Activated naive CD4-positive, alpha-beta T cell treated with anti-CD3 and anti-CD28 coated beads for 36 hours (primary cell): ENCODE measurements around the gene MCM5. TPM values are rescaled to one million over a fixed set of nuclear protein-coding genes. Genes with fewer than 3 reads are reported as not detected.

Experiments
- CTCF ChIA-PET: fragments of 350-600 bp; sonication (Branson Sonifier 250); formaldehyde crosslinking; loops from one replicate; lab custom pipeline; 2021; ENCODE audit warnings: antibody characterized with exemption; lab: Charles Lee
- DNase-seq: peaks from one replicate; pipeline ENCODE4 v3.0.0-alpha.2; 2020
- H3K27ac Mint-ChIP-seq: one replicate; pipeline ENCODE4 v1.8.0; 2021; ENCODE audit warnings: mild to moderate bottlenecking, mixed read lengths
- H3K27me3 Mint-ChIP-seq: one replicate; pipeline ENCODE4 v1.8.0; 2021; ENCODE audit warnings: low read depth, mixed read lengths
- H3K36me3 Mint-ChIP-seq: one replicate; pipeline ENCODE4 v1.8.0; 2021; ENCODE audit warnings: low read depth, mixed read lengths
- H3K4me1 Mint-ChIP-seq: one replicate; pipeline ENCODE4 v1.8.0; 2021; ENCODE audit warnings: low read depth, mixed read lengths
- H3K4me3 Mint-ChIP-seq: one replicate; pipeline ENCODE4 v1.8.0; 2021; ENCODE audit warnings: mild to moderate bottlenecking, moderate library complexity, mixed read lengths
- H3K9me3 Mint-ChIP-seq: one replicate; pipeline ENCODE4 v1.8.0; 2021; ENCODE audit warnings: mixed read lengths
- intact Hi-C: fragments of 100-400 bp; cut with micrococcal nuclease; formaldehyde crosslinking; loops from one replicate; pipeline ENCODE4 v1.15.1; 2023
- total RNA-seq, 2 experiments: library from RNA; stranded (reverse); gene quantifications; one replicate each; pipeline ENCODE4 v1.2.3, GENCODE V29; 2021

MCM5 gene
- total RNA-seq, 2 experiments from 2014 or later: 293 to 301 TPM

DNA sequence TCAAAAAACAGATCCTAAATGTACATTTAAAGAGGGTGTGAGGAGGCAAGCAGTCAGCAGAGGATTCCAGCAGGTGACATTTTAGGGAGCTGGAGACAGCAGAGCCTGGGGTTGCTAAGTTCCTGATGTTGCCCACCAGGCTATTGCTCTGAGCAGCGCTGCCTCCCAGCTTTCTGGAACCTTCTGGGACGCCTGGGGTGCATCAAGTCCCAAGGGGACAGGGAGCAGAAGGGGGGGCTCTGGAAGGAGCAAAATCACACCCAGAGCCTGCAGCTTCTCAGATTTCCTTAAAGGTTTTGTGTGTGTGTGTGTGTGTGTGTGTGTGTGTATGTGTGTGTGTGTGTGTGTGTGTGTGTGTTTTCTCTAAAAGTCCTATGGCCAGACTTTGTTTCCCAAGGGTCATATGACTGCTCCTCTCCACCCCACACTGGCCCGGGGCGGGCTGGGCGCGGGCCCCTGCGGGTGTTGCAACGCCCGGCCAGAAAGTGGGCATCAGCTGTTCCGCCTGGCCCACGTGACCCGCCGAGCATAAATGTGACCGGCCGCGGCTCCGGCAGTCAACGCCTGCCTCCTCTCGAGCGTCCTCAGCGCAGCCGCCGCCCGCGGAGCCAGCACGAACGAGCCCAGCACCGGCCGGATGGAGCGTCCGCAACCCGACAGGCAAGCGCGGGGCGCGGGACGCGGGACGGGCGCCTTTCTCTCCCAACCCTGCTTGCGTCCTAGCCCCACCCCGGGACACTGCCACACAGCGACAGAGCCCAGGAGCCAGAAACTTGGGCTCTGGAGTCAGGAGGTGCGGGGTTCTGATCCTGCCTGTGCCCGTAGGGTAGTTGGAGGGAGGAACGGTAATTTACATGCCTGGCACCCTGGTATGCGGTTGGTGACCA is 19.2 kb upstream of the MCM5 start, which contains the start of gene HMOX1:
HMOX1 (plus strand) TSS at position 560 of the 887 bp plus-strand sequence; CDS start at position 638, 78 bp downstream.
- peak; percentile 64 for DNase-seq
- Mint-ChIP-seq H3K4me1 (peaks cover 18% of the 10 kb centered on the region), H3K36me3 (no peaks in the 10 kb centered on the region), H3K27ac (no peak within 1 kb of the TSS), H3K9me3 (no peaks in the 10 kb centered on the region), H3K4me3 (no peak within 1 kb of the TSS), H3K27me3 (peaks cover 38% of the 10 kb centered on the region)
- intact Hi-C loops: no loop called here
- CTCF ChIA-PET: interaction anchor here (0.9 kb wide), 1 partner anchor 18 kb away, joined by 3 read pairs; no protein-coding TSS in a partner anchor

- Mint-ChIP-seq H3K4me3 (no peak overlapping the region), H3K27me3 (peaks cover 38% of the 10 kb centered on the region), H3K27ac (no peak overlapping the region), H3K36me3 (no peaks in the 10 kb centered on the region), H3K4me1 (peaks cover 18% of the 10 kb centered on the region), H3K9me3 (no peaks in the 10 kb centered on the region)
- intact Hi-C loops: no loop called here
- DNase-seq: no peak
- CTCF ChIA-PET: interaction anchor here (0.9 kb wide), 1 partner anchor 19 kb away, joined by 3 read pairs; no protein-coding TSS in a partner anchor
Measured at GRCh38 chr22:35381424-35382009, 18.4 kb upstream of the MCM5 start.

- no peak for DNase-seq
- Mint-ChIP-seq H3K9me3 (no peaks in the 10 kb centered on the region), H3K27me3 (peaks cover 38% of the 10 kb centered on the region)
Measured at GRCh38 chr22:35383679-35384071, 16.3 kb upstream of the MCM5 start.

DNA sequence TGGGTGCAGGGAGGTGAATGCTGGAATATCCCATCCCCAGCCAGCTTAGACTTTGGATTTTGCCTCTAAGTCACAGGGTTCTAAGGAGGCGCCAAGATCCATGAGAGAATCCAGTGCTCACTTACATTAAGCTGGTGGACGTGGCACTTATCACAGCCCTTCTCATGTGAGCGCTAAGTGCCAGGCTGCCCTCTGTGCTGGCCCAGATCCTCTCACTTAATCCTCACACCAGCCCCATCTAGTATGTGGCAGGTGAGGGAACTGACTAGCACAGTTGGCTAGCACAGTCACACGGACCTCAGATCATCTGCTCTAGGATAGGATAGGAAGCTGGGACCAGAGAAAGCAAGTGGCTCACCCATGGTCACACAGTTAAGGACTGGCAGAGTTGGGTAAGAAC is 15.4 kb upstream of the MCM5 start:
- Mint-ChIP-seq H3K9me3 (no peaks in the 10 kb centered on the region), H3K4me3 (no peak overlapping the region), H3K27ac (no peak overlapping the region), H3K4me1 (peaks cover 7% of the 10 kb centered on the region), H3K36me3 (no peaks in the 10 kb centered on the region), H3K27me3 (peaks cover 41% of the 10 kb centered on the region)
- intact Hi-C loops: no loop called here
- no peak for DNase-seq
- CTCF ChIA-PET: no interaction called here

More at GRCh38 chr22:35383679-35384071, 16.3 kb upstream of the MCM5 start:
- no peak overlapping the region for H3K27ac Mint-ChIP-seq
- H3K36me3 Mint-ChIP-seq: no peaks in the 10 kb centered on the region
- peaks cover 7% of the 10 kb centered on the region for H3K4me1 Mint-ChIP-seq
- CTCF ChIA-PET: no interaction called here
- H3K4me3 Mint-ChIP-seq: no peak overlapping the region
- intact Hi-C loops: no loop called here

- CTCF ChIA-PET: no interaction called here
Measured at GRCh38 chr22:35384975-35385588, 14.9 kb upstream of the MCM5 start.

DNA sequence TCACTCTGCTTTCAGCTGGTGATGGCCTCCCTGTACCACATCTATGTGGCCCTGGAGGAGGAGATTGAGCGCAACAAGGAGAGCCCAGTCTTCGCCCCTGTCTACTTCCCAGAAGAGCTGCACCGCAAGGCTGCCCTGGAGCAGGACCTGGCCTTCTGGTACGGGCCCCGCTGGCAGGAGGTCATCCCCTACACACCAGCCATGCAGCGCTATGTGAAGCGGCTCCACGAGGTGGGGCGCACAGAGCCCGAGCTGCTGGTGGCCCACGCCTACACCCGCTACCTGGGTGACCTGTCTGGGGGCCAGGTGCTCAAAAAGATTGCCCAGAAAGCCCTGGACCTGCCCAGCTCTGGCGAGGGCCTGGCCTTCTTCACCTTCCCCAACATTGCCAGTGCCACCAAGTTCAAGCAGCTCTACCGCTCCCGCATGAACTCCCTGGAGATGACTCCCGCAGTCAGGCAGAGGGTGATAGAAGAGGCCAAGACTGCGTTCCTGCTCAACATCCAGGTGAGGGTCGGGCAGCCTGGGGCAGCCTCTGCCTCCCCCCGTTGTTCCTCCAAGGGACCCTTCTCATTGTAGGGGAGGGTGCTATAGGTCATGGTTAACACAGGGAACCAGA is 13.2 kb upstream of the MCM5 start:
- Mint-ChIP-seq H3K27me3 (peaks cover 31% of the 10 kb centered on the region), H3K4me1 (peaks cover under 1% of the 10 kb centered on the region), H3K36me3 (no peaks in the 10 kb centered on the region), H3K4me3 (no peak overlapping the region), H3K27ac (no peak overlapping the region), H3K9me3 (no peaks in the 10 kb centered on the region)
- CTCF ChIA-PET: interaction anchor here (0.6 kb wide), 1 partner anchor 102 kb away, joined by 3 read pairs; no protein-coding TSS in a partner anchor
- DNase-seq: no peak
- intact Hi-C loops: no loop called here

More at GRCh38 chr22:35384975-35385588, 14.9 kb upstream of the MCM5 start:
- intact Hi-C loops: no loop called here
- Mint-ChIP-seq H3K36me3 (no peaks in the 10 kb centered on the region), H3K27me3 (peaks cover 39% of the 10 kb centered on the region), H3K27ac (no peak overlapping the region), H3K4me3 (no peak overlapping the region), H3K4me1 (peaks cover 7% of the 10 kb centered on the region), H3K9me3 (no peaks in the 10 kb centered on the region)
- no peak for DNase-seq

- Mint-ChIP-seq H3K4me1 (no peaks in the 10 kb centered on the region), H3K27me3 (peaks cover 6% of the 10 kb centered on the region), H3K9me3 (no peaks in the 10 kb centered on the region), H3K27ac (no peak overlapping the region), H3K36me3 (no peaks in the 10 kb centered on the region), H3K4me3 (no peak overlapping the region)
- intact Hi-C loops: no loop called here
- no peak for DNase-seq
- CTCF ChIA-PET: interaction anchor here (0.6 kb wide), 1 partner anchor 15 kb away, joined by 4 read pairs; no protein-coding TSS in a partner anchor
Measured at GRCh38 chr22:35390933-35391332, 9.0 kb upstream of the MCM5 start.

DNA sequence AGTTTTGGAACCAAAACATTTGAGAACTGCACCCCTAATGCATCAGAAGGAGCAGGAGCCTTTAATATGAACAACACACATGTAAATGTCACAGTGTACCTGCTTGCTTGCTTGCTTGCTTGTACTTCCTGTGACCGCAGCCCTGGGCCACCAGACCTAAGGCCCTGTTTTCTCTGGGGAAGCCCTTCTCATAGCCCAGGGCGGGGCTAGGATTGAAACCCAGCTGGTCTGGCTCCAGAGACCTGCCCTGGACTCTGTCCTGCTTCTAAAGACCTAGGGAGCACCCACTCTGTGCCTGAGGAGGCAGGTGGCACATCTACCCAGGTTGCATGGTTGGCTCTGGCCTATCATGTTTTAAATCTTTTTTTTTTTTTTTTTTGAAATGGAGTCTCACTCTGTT is 7.6 kb upstream of the MCM5 start:
- intact Hi-C loops: no loop called here
- peaks cover 6% of the 10 kb centered on the region for H3K27me3 Mint-ChIP-seq
- no peak for DNase-seq
- CTCF ChIA-PET: interaction anchor here (0.7 kb wide), 2 partner anchors 74 to 323 kb away, joined by 3 to 4 read pairs; no protein-coding TSS in a partner anchor
- H3K27ac Mint-ChIP-seq: no peak overlapping the region
- H3K9me3 Mint-ChIP-seq: no peaks in the 10 kb centered on the region
- no peaks in the 10 kb centered on the region for H3K36me3 Mint-ChIP-seq
- H3K4me1 Mint-ChIP-seq: no peaks in the 10 kb centered on the region
- H3K4me3 Mint-ChIP-seq: no peak overlapping the region

GRCh38 chr22:35393116-35394010 is 6.6 kb upstream of the MCM5 start:
- Mint-ChIP-seq H3K36me3 (no peaks in the 10 kb centered on the region), H3K27ac (no peak overlapping the region), H3K27me3 (peaks cover 6% of the 10 kb centered on the region), H3K9me3 (no peaks in the 10 kb centered on the region), H3K4me3 (no peak overlapping the region), H3K4me1 (no peaks in the 10 kb centered on the region)
- intact Hi-C loops: no loop called here
- CTCF ChIA-PET: no interaction called here
- no peak for DNase-seq

- CTCF ChIA-PET: no interaction called here
- DNase-seq: no peak
- no peak overlapping the region for H3K4me3 Mint-ChIP-seq
- intact Hi-C loops: no loop called here
- no peaks in the 10 kb centered on the region for H3K36me3 Mint-ChIP-seq
- no peak overlapping the region for H3K27ac Mint-ChIP-seq
- H3K27me3 Mint-ChIP-seq: peaks cover 3% of the 10 kb centered on the region
- H3K4me1 Mint-ChIP-seq: peaks cover 2% of the 10 kb centered on the region
- no peaks in the 10 kb centered on the region for H3K9me3 Mint-ChIP-seq
Measured at GRCh38 chr22:35394011-35394312, 6.0 kb upstream of the MCM5 start.

DNA sequence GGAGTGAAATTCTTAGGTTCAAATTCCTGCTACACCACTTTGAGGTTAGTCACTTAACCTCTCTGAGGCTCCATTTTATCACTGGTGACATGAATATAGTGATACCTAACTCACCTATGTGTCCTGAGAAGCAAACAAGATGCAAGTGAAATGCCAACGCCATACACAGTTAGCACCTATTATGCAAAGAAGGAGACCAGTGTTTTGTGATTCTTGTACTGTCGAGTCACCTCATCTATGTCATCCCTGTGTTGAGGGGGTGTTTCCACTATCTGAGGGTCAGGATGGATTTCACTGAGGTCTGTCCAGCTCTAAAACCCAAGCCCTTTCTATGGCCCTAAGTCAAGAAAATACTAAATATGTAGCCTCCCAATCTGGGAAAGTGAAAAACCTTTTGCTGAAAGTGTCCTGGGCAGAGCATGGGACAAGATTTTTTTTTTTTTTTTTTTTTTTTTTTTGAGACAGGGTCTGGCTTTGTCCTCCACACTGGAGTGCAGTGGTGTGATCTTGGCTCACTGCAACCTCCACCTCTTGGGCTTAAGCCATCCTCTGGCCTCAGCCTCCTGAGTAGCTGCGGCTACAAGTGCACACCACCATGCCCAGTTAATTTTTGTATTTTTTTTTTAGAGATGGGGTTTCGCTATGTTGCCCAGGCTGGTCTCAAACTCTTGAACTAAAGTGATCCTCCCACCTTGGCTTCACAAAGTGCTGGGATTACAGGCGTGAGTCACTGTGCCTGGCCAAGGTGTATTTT is 5.0 kb upstream of the MCM5 start:
- intact Hi-C loops: no loop called here
- H3K27me3 Mint-ChIP-seq: peaks cover under 1% of the 10 kb centered on the region
- DNase-seq: no peak
- CTCF ChIA-PET: interaction anchor here (0.6 to 0.7 kb wide), 2 partner anchors 42 to 190 kb away, joined by 3 to 4 read pairs; no protein-coding TSS in a partner anchor
- no peak overlapping the region for H3K4me3 Mint-ChIP-seq
- H3K4me1 Mint-ChIP-seq: peaks cover 4% of the 10 kb centered on the region
- peaks cover 5% of the 10 kb centered on the region for H3K36me3 Mint-ChIP-seq
- no peak overlapping the region for H3K27ac Mint-ChIP-seq
- H3K9me3 Mint-ChIP-seq: no peaks in the 10 kb centered on the region
